ENCODE results near the gene SDF4.

SDF4 gene

GRCh38 chr1:1170215-1171091 is 61.3 kb downstream of the SDF4 start (continued):
- TF ChIP-seq, protein P1, sequence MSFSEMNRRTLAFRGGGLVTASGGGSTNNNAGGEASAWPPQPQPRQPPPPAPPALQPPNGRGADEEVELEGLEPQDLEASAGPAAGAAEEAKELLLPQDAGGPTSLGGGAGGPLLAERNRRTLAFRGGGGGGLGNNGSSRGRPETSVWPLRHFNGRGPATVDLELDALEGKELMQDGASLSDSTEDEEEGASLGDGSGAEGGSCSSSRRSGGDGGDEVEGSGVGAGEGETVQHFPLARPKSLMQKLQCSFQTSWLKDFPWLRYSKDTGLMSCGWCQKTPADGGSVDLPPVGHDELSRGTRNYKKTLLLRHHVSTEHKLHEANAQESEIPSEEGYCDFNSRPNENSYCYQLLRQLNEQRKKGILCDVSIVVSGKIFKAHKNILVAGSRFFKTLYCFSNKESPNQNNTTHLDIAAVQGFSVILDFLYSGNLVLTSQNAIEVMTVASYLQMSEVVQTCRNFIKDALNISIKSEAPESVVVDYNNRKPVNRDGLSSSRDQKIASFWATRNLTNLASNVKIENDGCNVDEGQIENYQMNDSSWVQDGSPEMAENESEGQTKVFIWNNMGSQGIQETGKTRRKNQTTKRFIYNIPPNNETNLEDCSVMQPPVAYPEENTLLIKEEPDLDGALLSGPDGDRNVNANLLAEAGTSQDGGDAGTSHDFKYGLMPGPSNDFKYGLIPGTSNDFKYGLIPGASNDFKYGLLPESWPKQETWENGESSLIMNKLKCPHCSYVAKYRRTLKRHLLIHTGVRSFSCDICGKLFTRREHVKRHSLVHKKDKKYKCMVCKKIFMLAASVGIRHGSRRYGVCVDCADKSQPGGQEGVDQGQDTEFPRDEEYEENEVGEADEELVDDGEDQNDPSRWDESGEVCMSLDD (tag by site-specific recombination; IDR thresholded peaks at IDR 0.05) = no peak
- TF ChIP-seq ZNF133 (tag by site-specific recombination; IDR thresholded peaks at IDR 0.05) = no peak
- TF ChIP-seq, protein P2, sequence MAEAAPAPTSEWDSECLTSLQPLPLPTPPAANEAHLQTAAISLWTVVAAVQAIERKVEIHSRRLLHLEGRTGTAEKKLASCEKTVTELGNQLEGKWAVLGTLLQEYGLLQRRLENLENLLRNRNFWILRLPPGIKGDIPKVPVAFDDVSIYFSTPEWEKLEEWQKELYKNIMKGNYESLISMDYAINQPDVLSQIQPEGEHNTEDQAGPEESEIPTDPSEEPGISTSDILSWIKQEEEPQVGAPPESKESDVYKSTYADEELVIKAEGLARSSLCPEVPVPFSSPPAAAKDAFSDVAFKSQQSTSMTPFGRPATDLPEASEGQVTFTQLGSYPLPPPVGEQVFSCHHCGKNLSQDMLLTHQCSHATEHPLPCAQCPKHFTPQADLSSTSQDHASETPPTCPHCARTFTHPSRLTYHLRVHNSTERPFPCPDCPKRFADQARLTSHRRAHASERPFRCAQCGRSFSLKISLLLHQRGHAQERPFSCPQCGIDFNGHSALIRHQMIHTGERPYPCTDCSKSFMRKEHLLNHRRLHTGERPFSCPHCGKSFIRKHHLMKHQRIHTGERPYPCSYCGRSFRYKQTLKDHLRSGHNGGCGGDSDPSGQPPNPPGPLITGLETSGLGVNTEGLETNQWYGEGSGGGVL (tag by site-specific recombination; IDR thresholded peaks at IDR 0.05) = peak; percentile 63
- TF ChIP-seq ZNF558 (tag by site-specific recombination; IDR thresholded peaks at IDR 0.05) = no peak
- no peak for TF ChIP-seq ZBTB49 (tag by site-specific recombination; IDR thresholded peaks at IDR 0.05; ENCODE audit: low read depth)
- no peak for TF ChIP-seq ZNF791 (tag by site-specific recombination; IDR thresholded peaks at IDR 0.05)
- TF ChIP-seq HOXC10 (CRISPR knock-in tag; IDR thresholded peaks at IDR 0.05) = no peak
- no peak for TF ChIP-seq ZNF514 (tag by site-specific recombination; IDR thresholded peaks at IDR 0.05)
- TF ChIP-seq ZFP41 (tag by site-specific recombination; IDR thresholded peaks at IDR 0.05; ENCODE audit: borderline replicate concordance) = no peak
- no peak for TF ChIP-seq ZNF202 (tag by site-specific recombination; IDR thresholded peaks at IDR 0.05; ENCODE audit: borderline replicate concordance)
- no peak for TF ChIP-seq ZNF335 (tag by site-specific recombination; conservative IDR thresholded peaks at IDR 0.05)
- TF ChIP-seq, protein P3, sequence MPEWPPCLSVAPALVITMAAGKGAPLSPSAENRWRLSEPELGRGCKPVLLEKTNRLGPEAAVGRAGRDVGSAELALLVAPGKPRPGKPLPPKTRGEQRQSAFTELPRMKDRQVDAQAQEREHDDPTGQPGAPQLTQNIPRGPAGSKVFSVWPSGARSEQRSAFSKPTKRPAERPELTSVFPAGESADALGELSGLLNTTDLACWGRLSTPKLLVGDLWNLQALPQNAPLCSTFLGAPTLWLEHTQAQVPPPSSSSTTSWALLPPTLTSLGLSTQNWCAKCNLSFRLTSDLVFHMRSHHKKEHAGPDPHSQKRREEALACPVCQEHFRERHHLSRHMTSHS (tag by site-specific recombination; IDR thresholded peaks at IDR 0.05) = no peak
- no peak for TF ChIP-seq HOXA7 (CRISPR knock-in tag; IDR thresholded peaks at IDR 0.05; ENCODE audit: borderline replicate concordance)
- TF ChIP-seq ZNF623 (tag by site-specific recombination; IDR thresholded peaks at IDR 0.05) = no peak
- TF ChIP-seq REST (tag by site-specific recombination; IDR thresholded peaks at IDR 0.05) = no peak
- TF ChIP-seq SP2 (tag by site-specific recombination; IDR thresholded peaks at IDR 0.05) = 0 out of 2 replicates have a peak, but pooled peaks have one; percentile 17
- TF ChIP-seq, protein P4, sequence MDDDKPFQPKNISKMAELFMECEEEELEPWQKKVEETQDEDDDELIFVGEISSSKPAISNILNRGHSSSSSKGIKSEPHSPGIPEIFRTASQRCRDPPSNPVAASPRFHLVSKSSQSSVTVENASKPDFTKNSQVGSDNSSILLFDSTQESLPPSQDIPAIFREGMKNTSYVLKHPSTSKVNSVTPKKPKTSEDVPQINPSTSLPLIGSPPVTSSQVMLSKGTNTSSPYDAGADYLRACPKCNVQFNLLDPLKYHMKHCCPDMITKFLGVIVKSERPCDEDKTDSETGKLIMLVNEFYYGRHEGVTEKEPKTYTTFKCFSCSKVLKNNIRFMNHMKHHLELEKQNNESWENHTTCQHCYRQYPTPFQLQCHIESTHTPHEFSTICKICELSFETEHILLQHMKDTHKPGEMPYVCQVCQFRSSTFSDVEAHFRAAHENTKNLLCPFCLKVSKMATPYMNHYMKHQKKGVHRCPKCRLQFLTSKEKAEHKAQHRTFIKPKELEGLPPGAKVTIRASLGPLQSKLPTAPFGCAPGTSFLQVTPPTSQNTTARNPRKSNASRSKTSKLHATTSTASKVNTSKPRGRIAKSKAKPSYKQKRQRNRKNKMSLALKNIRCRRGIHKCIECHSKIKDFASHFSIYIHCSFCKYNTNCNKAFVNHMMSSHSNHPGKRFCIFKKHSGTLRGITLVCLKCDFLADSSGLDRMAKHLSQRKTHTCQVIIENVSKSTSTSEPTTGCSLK (tag by site-specific recombination; IDR thresholded peaks at IDR 0.05) = no peak
- TF ChIP-seq ZNF501 (tag by site-specific recombination; IDR thresholded peaks at IDR 0.05) = no peak
- no peak for TF ChIP-seq ZSCAN4 (tag by site-specific recombination; IDR thresholded peaks at IDR 0.05)
- no peak for TF ChIP-seq KLF16 (tag by site-specific recombination; IDR thresholded peaks at IDR 0.05)
- TF ChIP-seq ZNF223 (tag by site-specific recombination; IDR thresholded peaks at IDR 0.05) = no peak
- no peak for TF ChIP-seq ZBTB17 (tag by site-specific recombination; IDR thresholded peaks at IDR 0.05)
- TF ChIP-seq EGR2 (tag by site-specific recombination; IDR thresholded peaks at IDR 0.05; ENCODE audit: low read depth) = peak; percentile 3; the same call in 1 of the 2 replicates
- no peak for TF ChIP-seq HOXD13 (CRISPR knock-in tag; IDR thresholded peaks at IDR 0.05; ENCODE audit: borderline replicate concordance)
